Fibroblast of gingiva (primary cell): ENCODE measurements around the gene DPM2.

Experiments
- DNase-seq: peaks from one replicate; pipeline ENCODE4 v3.0.0-alpha.2; 2011; ENCODE audit warnings: low read depth

The DPM2 gene

GRCh38 chr9:127936347-127936852 is 1.3 kb downstream of the DPM2 start:
- no peak for DNase-seq

- no peak for DNase-seq
Measured at GRCh38 chr9:127935765-127936221, 1.9 kb downstream of the DPM2 start.

GRCh38 chr9:127934986-127935385 is 2.7 kb downstream of the DPM2 start:
- no peak for DNase-seq

- DNase-seq, result no peak
Measured at GRCh38 chr9:127934248-127934647, 3.4 kb downstream of the DPM2 start.

GRCh38 chr9:127931092-127931881 is 6.4 kb downstream of the DPM2 start:
- DNase-seq, result peak; percentile 66

- DNase-seq, result peak; percentile 78
Measured at GRCh38 chr9:127930231-127931091, 7.2 kb downstream of the DPM2 start, which contains the start of gene PIP5KL1. PIP5KL1 (minus strand) TSS chr9:127930777; CDS start chr9:127930752, 25 bp downstream.

GRCh38 chr9:127929625-127929979 is 8.1 kb downstream of the DPM2 start:
- no peak for DNase-seq

- DNase-seq, result no peak
Measured at GRCh38 chr9:127928676-127929624, 8.7 kb downstream of the DPM2 start.

GRCh38 chr9:127927988-127928675 is 9.5 kb downstream of the DPM2 start:
- DNase-seq, result no peak

- DNase-seq, result no peak
Measured at GRCh38 chr9:127927201-127927987, 10.3 kb downstream of the DPM2 start.

- DNase-seq, result no peak
Measured at GRCh38 chr9:127926906-127927200, 10.8 kb downstream of the DPM2 start.

GRCh38 chr9:127925959-127926905 is 11.4 kb downstream of the DPM2 start:
- no peak for DNase-seq

- no peak for DNase-seq
Measured at GRCh38 chr9:127924736-127925444, 12.8 kb downstream of the DPM2 start.

- DNase-seq, result peak; percentile 97
Measured at GRCh38 chr9:127923771-127924170, 13.9 kb downstream of the DPM2 start.

- no peak for DNase-seq
Measured at GRCh38 chr9:127923046-127923445, 14.6 kb downstream of the DPM2 start.

GRCh38 chr9:127921557-127922120 is 16.0 kb downstream of the DPM2 start:
- DNase-seq, result peak; percentile 46

- no peak for DNase-seq
Measured at GRCh38 chr9:127920794-127921193, 16.9 kb downstream of the DPM2 start.

- DNase-seq, result peak; percentile 99
Measured at GRCh38 chr9:127919253-127919815, 18.3 kb downstream of the DPM2 start.
